Trophoblast cell (in vitro differentiated cells and primary cell): ENCODE measurements around the gene CABCOCO1.

Experiments used
- DNase-seq, 2 donors: peaks; one replicate each; pipeline ENCODE4 v3.0.0-alpha.2; 2016
- H2AFZ ChIP-seq: 2 replicates; pipeline ENCODE4 v1.6.1; 2013; ENCODE audit warnings: low read length, moderate library complexity, mild to moderate bottlenecking; ENCODE audit not compliant: insufficient read depth, poor library complexity
- H2AK5ac ChIP-seq: 2 replicates; pipeline ENCODE4 v1.6.1; 2013; ENCODE audit warnings: mild to moderate bottlenecking, low read length
- H2BK120ac ChIP-seq: 2 replicates; pipeline ENCODE4 v1.6.1; 2013; ENCODE audit warnings: low read length, mild to moderate bottlenecking, moderate library complexity; ENCODE audit not compliant: insufficient read depth, poor library complexity
- H2BK12ac ChIP-seq: 2 replicates; pipeline ENCODE4 v1.6.1; 2013; ENCODE audit warnings: mild to moderate bottlenecking, low read length, moderate library complexity
- H2BK5ac ChIP-seq: 2 replicates; pipeline ENCODE4 v1.6.1; 2013; ENCODE audit warnings: low read length, low read depth, moderate library complexity, mild to moderate bottlenecking; ENCODE audit not compliant: poor library complexity
- H3K14ac ChIP-seq: 2 replicates; pipeline ENCODE4 v1.6.1; 2013; ENCODE audit warnings: mild to moderate bottlenecking, low read length
- H3K18ac ChIP-seq: 2 replicates; pipeline ENCODE4 v1.6.1; 2013; ENCODE audit warnings: mild to moderate bottlenecking, low read length
- H3K23ac ChIP-seq: 2 replicates; pipeline ENCODE4 v1.6.1; 2013; ENCODE audit warnings: low read length
- H3K27ac ChIP-seq: 2 replicates; pipeline ENCODE4 v1.5.1; 2013; ENCODE audit warnings: low read depth, mild to moderate bottlenecking, inconsistent platforms, low read length, moderate library complexity
- H3K27me3 ChIP-seq: 2 replicates; pipeline ENCODE4 v1.6.1; 2013; ENCODE audit warnings: inconsistent platforms, mild to moderate bottlenecking, low read length, moderate library complexity; ENCODE audit not compliant: insufficient read depth
- H3K36me3 ChIP-seq, 2 experiments: 1 replicate in 1 of 2; 2 replicates in 1 of 2; pipeline ENCODE4 v1.6.1; 2013; ENCODE audit warnings: low read length in 2 of 2, mild to moderate bottlenecking in 2 of 2, moderate library complexity in 1 of 2; ENCODE audit not compliant: insufficient read depth in 2 of 2, control insufficient read depth in 1 of 2
- H3K4ac ChIP-seq: 2 replicates; pipeline ENCODE4 v1.6.1; 2013; ENCODE audit warnings: low read depth, mild to moderate bottlenecking, low read length, moderate library complexity
- H3K4me1 ChIP-seq, 2 experiments: 1 replicate in 1 of 2; 2 replicates in 1 of 2; pipeline ENCODE4 v1.6.1; 2013; ENCODE audit warnings: low read length in 2 of 2, mild to moderate bottlenecking in 2 of 2, moderate library complexity in 1 of 2; ENCODE audit not compliant: insufficient read depth in 2 of 2, control insufficient read depth in 1 of 2
- H3K4me2 ChIP-seq: 2 replicates; pipeline ENCODE4 v1.6.1; 2013; ENCODE audit warnings: inconsistent platforms, mild to moderate bottlenecking, low read length, moderate library complexity
- H3K4me3 ChIP-seq: 2 replicates; pipeline ENCODE4 v1.5.1; 2013; ENCODE audit warnings: mild to moderate bottlenecking, low read depth, low read length, inconsistent platforms
- H3K79me1 ChIP-seq: one replicate; pipeline ENCODE4 v1.6.1; 2013; ENCODE audit warnings: low read length
- H3K79me2 ChIP-seq: 2 replicates; pipeline ENCODE4 v1.6.1; 2013; ENCODE audit warnings: low read length, mild to moderate bottlenecking; ENCODE audit not compliant: control insufficient read depth, insufficient read depth, poor library complexity
- H3K9ac ChIP-seq: 2 replicates; pipeline ENCODE4 v1.6.1; 2013; ENCODE audit warnings: mild to moderate bottlenecking, low read length
- H3K9me3 ChIP-seq: 2 replicates; pipeline ENCODE4 v1.6.1; 2013; ENCODE audit warnings: low read depth, mild to moderate bottlenecking, control low read depth, inconsistent platforms, low read length; ENCODE audit not compliant: insufficient read depth
- H4K12ac ChIP-seq: 2 replicates; pipeline ENCODE4 v1.6.1; 2013; ENCODE audit warnings: low read depth, mild to moderate bottlenecking, low read length, moderate library complexity
- H4K8ac ChIP-seq: 2 replicates; pipeline ENCODE4 v1.6.1; 2013; ENCODE audit warnings: low read depth, mild to moderate bottlenecking, low read length, moderate library complexity
- H4K91ac ChIP-seq: one replicate; pipeline ENCODE4 v1.6.1; 2013; ENCODE audit warnings: low read depth, mild to moderate bottlenecking, low read length, moderate library complexity
- WGBS: extraction: QIAGEN DNeasy Blood & Tissue Kit; methylation state at CpG from one replicate; pipeline ENCODE4 v1.1.7; 2013; ENCODE audit warnings: missing lambda C conversion rate; ENCODE audit not compliant: insufficient read length, insufficient coverage; ENCODE audit errors: extremely low coverage; 5-methylcytosine and 5-hydroxymethylcytosine counted together

CABCOCO1 gene

DNA sequence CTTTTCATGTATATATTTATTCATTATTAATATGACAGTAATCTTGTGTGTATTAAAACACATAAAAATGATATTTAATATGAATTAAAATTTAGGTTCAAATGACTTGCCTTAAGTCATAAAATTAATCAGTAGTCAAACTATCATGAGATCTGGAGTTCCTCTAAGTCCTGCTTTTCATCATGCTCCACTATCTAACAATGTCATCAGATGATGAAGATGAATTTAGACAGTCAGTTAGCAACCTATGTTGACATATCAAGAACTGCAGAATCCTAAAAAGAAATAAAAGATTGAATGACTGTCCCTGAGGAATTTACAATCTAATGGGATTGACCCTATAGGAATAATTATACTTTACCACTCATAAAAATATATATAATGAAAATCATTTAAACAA is 7.1 kb downstream of the CABCOCO1 start:
- Histone ChIP-seq H3K4ac (no peak overlapping the region), H3K9ac (no peak overlapping the region), H2AFZ (no peak overlapping the region), H3K18ac (no peak overlapping the region), H3K27me3 (no peaks in the 10 kb centered on the region), H3K4me3 (no peak overlapping the region), H3K4me1 (no peaks in the 10 kb centered on the region), H3K23ac (no peak overlapping the region), H3K79me1 (no peaks in the 10 kb centered on the region), H3K27ac (no peak overlapping the region), H2AK5ac (no peak overlapping the region), H4K12ac (no peak overlapping the region), H3K79me2 (no peaks in the 10 kb centered on the region), H4K8ac (no peak overlapping the region), H3K14ac (no peak overlapping the region), H2BK5ac (no peak overlapping the region), H2BK120ac (no peak overlapping the region), H3K36me3 (no peaks in the 10 kb centered on the region), H3K9me3 (no peaks in the 10 kb centered on the region), H4K91ac (no peak overlapping the region), H3K4me2 (no peak overlapping the region), H2BK12ac (no peak overlapping the region)
- no peak for DNase-seq

DNA sequence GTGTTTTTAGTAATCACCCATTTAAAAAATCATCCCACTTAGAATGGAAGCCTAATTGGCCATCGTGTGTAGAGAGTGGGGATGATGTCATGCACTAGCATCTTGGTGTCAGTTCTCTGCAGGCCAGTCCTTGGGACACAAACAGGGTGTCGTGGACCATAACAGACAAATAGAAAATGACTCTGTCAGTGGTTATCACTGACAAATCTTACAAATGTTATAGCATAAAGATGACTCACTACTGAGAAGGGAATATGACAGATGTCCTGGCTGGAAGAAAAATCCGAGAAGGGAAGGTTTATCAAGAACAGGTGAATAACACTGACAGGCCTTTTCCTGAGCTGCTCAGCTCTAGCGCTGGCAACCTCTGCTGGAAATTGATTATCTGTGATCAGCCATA is 10.6 kb downstream of the CABCOCO1 start:
- no peak overlapping the region for H3K27ac ChIP-seq
- peak in 1 of 2 donors; percentile 12 for DNase-seq
- H2AFZ ChIP-seq: no peak overlapping the region
- no peak overlapping the region for H2BK5ac ChIP-seq
- no peak overlapping the region for H2AK5ac ChIP-seq
- no peaks in the 10 kb centered on the region for H3K4me1 ChIP-seq
- no peak overlapping the region for H3K18ac ChIP-seq
- no peaks in the 10 kb centered on the region for H3K27me3 ChIP-seq
- no peak overlapping the region for H4K12ac ChIP-seq
- no peak overlapping the region for H3K4me2 ChIP-seq
- no peak overlapping the region for H4K91ac ChIP-seq
- no peak overlapping the region for H3K4ac ChIP-seq
- no peaks in the 10 kb centered on the region for H3K9me3 ChIP-seq
- H3K9ac ChIP-seq: no peak overlapping the region
- H3K14ac ChIP-seq: no peak overlapping the region
- no CpG with 5 or more reads among the region's 4 CpGs for WGBS
- no peak overlapping the region for H3K4me3 ChIP-seq
- H2BK12ac ChIP-seq: no peak overlapping the region
- H3K79me2 ChIP-seq: no peaks in the 10 kb centered on the region
- no peaks in the 10 kb centered on the region for H3K79me1 ChIP-seq
- no peak overlapping the region for H3K23ac ChIP-seq
- no peaks in the 10 kb centered on the region for H3K36me3 ChIP-seq
- H4K8ac ChIP-seq: no peak overlapping the region
- no peak overlapping the region for H2BK120ac ChIP-seq

DNA sequence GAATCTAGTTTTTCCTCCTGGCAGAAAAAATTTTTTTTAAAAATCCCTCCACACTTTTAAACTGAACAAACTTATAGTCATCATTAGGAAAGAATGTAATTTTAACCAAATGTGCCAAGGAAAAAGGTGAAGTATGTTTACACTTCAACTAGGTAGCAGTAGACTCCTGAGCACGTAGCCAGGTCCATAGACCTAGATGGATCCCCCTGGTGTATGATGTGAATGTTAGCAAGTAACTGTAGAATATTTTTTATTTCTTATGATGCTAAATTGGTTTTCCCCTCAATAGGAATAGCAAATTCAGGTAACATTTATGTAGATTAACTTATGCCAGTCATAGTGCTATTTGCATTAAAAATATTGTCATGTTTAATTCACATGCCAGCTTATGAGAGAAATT is 19.6 kb downstream of the CABCOCO1 start:
- no peaks in the 10 kb centered on the region for H3K79me2 ChIP-seq
- no peak overlapping the region for H3K4me2 ChIP-seq
- no peak overlapping the region for H2BK5ac ChIP-seq
- no peak overlapping the region for H4K91ac ChIP-seq
- H3K4me3 ChIP-seq: no peak overlapping the region
- no peaks in the 10 kb centered on the region for H3K36me3 ChIP-seq
- no peak overlapping the region for H3K14ac ChIP-seq
- no peaks in the 10 kb centered on the region for H3K9me3 ChIP-seq
- no peaks in the 10 kb centered on the region for H3K27me3 ChIP-seq
- H3K4me1 ChIP-seq: no peaks in the 10 kb centered on the region
- H2AK5ac ChIP-seq: no peak overlapping the region
- no peak overlapping the region for H4K8ac ChIP-seq
- H3K27ac ChIP-seq: no peak overlapping the region
- H3K18ac ChIP-seq: no peak overlapping the region
- no peak overlapping the region for H2BK120ac ChIP-seq
- no peak for DNase-seq
- H2BK12ac ChIP-seq: no peak overlapping the region
- no peaks in the 10 kb centered on the region for H3K79me1 ChIP-seq
- no peak overlapping the region for H3K9ac ChIP-seq
- no peak overlapping the region for H2AFZ ChIP-seq
- no peak overlapping the region for H3K4ac ChIP-seq
- WGBS: no CpG with 5 or more reads among the region's 1 CpG
- H4K12ac ChIP-seq: no peak overlapping the region
- no peak overlapping the region for H3K23ac ChIP-seq

DNA sequence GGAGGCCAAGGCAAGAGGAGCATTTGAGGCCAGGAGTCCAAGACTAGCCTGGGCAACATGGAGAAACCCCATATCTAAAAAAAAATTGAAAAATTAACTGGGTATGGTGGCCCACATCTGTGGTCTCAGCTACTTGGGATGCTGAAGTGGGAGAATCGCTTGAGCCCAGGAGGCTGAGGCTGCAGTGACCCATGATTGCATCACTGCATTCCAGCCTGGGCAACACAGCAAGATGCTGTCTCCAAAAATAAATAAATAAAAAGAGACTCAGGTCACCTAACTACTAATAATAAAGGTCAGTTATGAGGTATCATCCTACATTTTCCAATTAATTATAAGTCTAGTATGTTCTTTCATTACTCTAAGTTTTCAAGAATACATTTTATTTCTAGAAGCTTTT is 20.6 kb downstream of the CABCOCO1 start:
- Histone ChIP-seq H3K18ac (no peak overlapping the region), H3K27ac (no peak overlapping the region)

More for the DNA sequence above, 20.6 kb downstream of the CABCOCO1 start:
- Histone ChIP-seq H3K27me3 (no peaks in the 10 kb centered on the region), H3K4ac (no peak overlapping the region), H3K4me1 (no peaks in the 10 kb centered on the region), H4K91ac (no peak overlapping the region), H3K9ac (no peak overlapping the region), H2AK5ac (no peak overlapping the region), H2AFZ (no peak overlapping the region), H4K8ac (no peak overlapping the region), H3K79me2 (no peaks in the 10 kb centered on the region), H2BK5ac (no peak overlapping the region), H2BK12ac (no peak overlapping the region), H3K4me3 (no peak overlapping the region), H3K23ac (no peak overlapping the region), H3K36me3 (no peaks in the 10 kb centered on the region), H3K9me3 (no peaks in the 10 kb centered on the region), H3K79me1 (no peaks in the 10 kb centered on the region), H3K4me2 (no peak overlapping the region), H4K12ac (no peak overlapping the region), H2BK120ac (no peak overlapping the region), H3K14ac (no peak overlapping the region)
- DNase-seq: no peak
- no CpG with 5 or more reads among the region's 1 CpG for WGBS
